Retinal pigment epithelial cell (primary cell): ENCODE measurements around the gene LSM8.

Experiments
- DNase-seq: peaks from one replicate; pipeline ENCODE4 v3.0.0-alpha.2; 2010; ENCODE audit warnings: low read depth
- H3K4me3 ChIP-seq: 2 replicates; pipeline ENCODE4 v1.5.1; 2011; ENCODE audit warnings: mild to moderate bottlenecking, low read length, control low read depth, moderate library complexity
- CTCF ChIP-seq: conservative IDR thresholded peaks from 2 replicates; pipeline ENCODE4 v1.5.1; 2011; ENCODE audit warnings: low read depth, low read length, control low read depth, inconsistent platforms

Gene LSM8

DNA sequence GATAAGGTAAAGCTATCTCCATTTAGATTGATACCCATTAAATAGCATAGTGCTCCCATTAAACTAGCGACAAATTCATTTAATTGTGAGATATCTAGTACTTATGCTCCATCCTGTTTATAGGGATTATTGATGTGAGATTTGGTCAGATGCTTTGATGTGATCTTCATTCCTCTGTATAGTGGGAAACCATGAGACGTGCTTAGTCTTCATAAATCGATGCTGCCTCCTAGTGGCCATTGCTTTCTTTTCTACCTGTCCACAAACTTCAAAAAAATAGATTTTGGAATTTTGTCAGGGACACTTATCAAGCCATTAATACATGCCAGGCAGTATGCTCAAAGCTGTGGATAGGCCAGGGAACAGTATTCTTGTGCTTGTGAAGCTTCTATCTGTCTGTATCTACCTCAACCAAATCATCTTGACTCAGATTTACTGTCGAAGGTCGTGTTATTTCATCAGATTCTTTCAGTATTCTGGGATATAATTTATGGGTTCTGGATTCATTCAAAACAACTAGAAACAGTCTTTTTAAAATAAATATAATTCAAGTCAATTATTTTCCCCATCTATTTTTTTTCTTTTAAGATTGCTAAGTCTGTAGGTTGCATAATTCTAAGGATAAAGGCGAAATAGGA, 12.0 kb downstream of the LSM8 start:
- no peak overlapping the region for H3K4me3 ChIP-seq
- TF ChIP-seq CTCF: peak; percentile 80
- DNase-seq: no peak

DNA sequence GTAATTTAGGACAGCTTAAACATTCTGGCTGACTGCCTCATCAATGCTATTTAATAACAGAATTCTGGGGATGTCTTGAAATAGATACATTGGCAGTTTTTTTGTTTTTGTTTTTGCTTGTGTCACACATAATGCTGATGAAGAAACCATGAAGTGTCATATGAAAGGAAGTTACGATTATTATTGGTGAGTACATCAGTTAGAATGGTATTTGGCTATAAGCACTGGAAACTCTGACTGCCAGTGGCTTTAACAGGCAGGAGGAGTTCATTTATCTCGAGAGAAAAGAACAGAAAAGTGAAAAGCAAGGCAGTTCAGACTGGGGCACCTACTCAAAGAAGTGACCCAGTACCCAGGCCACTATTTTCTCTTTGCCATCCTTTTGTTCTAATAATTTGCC, 18.1 kb downstream of the LSM8 start:
- no peak for DNase-seq
- H3K4me3 ChIP-seq: no peak overlapping the region
- TF ChIP-seq CTCF: no peak

DNA sequence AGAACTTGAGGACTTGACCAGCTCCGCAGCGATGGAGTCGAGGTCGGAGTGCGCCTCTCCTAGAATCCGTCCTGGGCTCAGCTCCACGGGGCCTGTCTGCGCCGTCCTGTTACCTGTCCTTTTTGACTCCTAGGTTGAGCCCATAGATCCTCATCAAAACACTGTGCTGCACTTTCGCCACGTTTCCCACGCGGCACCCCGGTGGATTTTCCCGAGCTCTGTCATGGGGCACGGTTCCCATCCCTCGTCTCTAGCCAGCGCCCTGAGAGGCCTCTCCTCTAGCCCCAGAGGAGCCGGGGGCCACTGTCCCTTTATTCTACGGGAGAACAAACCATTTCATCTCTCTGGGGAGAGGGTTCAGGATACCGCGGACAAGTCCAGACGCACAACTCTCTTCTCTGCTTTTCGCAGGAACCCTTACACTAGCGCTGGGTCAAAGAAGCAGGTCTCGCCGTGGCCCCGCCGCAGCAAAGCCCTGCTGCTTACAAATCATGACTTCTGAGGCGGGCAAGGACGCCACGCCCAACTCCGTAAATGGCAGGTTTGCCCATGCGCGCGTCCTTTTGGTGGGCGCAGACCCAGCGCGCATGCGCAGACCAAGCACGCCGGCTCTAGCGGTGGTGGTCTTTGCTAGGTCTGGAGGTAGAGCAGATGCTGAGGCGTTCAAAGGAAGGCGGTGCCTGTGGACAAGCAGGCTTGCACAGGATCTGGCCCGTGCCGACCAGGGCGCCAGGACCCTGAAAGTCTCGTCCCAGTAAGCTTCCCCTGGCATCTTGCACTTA, 30.3 kb downstream of the LSM8 start:
- peak; percentile 56 for DNase-seq
- H3K4me3 ChIP-seq: peak overlapping the region; percentile 80
- TF ChIP-seq CTCF: no peak

DNA sequence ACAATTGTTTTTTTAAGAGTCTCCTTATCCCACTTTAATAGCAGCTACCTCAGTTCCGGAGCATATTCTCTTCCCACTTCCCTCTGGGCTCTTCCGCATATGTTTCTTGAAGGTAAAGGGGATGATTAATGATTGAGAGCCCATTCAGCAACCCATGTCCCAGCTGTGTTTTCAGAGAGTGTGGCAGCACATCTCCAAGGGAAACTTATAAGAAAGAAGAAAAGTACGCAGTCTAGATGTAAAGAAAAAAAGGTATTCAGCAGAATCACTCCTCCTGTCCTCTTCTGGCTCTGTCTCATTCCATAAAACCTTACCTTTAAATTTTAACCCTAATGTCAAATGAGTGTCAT, 30.8 kb downstream of the LSM8 start:
- no peak for DNase-seq
- no peak for TF ChIP-seq CTCF
- peak overlapping the region; percentile 80 for H3K4me3 ChIP-seq

DNA sequence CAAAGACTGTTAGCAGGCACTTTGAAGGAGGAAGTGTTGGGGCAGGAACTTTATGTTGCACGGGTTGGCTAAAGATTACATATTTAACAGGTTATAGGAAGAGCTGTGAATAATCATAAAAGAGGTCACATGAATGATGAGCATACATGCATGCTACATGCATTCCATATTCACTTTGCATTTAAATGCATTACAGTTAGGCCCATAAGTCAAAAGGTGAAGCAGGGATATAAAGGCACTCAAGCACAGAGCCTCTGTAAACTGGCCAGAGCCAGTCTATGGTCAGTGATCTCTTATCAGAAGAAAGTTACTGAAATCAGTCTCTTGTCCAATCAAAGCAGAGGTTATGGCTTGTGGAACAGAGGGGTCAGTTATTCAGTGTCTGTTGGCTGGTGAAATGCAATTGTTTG, 33.3 kb downstream of the LSM8 start:
- H3K4me3 ChIP-seq: no peak overlapping the region
- no peak for DNase-seq

GRCh38 chr7:118218413-118219156, 34.6 kb downstream of the LSM8 start:
- H3K4me3 ChIP-seq: no peak overlapping the region
- TF ChIP-seq CTCF: no peak
- no peak for DNase-seq

More for the DNA sequence above, 33.3 kb downstream of the LSM8 start:
- no peak for TF ChIP-seq CTCF
